ENCODE results near the gene HOXC13.

- no peak for TF ChIP-seq DNMT3B (CRISPR knock-in tag; conservative IDR thresholded peaks at IDR 0.05)
- TF ChIP-seq ZGPAT (CRISPR knock-in tag; IDR thresholded peaks at IDR 0.05): no peak
- no peak for TF ChIP-seq SP2 (CRISPR knock-in tag; IDR thresholded peaks at IDR 0.05)
- no peak for TF ChIP-seq ZNF747 (CRISPR knock-in tag; IDR thresholded peaks at IDR 0.05; ENCODE audit: borderline replicate concordance)
- TF ChIP-seq ETV5 (CRISPR knock-in tag; IDR thresholded peaks at IDR 0.05; ENCODE audit: borderline replicate concordance): no peak
- no peak for TF ChIP-seq SETDB1 (CRISPR knock-in tag; IDR thresholded peaks at IDR 0.05; ENCODE audit: borderline replicate concordance)
- no peak for TF ChIP-seq ZBTB38 (CRISPR knock-in tag; IDR thresholded peaks at IDR 0.05)
- no peak for TF ChIP-seq SIN3A (IDR thresholded peaks at IDR 0.05; ENCODE audit: borderline replicate concordance, low read depth, low read length)
Measured at GRCh38 chr12:53978477-53979356, 40.1 kb downstream of the HOXC13 start.

All from HepG2 (cell line).